CD4-positive, alpha-beta T cell (primary cell): Measurements from ENCODE around the gene PSMA7. TPM values are rescaled to one million over a fixed set of nuclear protein-coding genes. Genes with fewer than 3 reads are reported as not detected.
"Not testable (repeated sequence)": the region's sequence is repeated elsewhere in the genome, so short reads cannot be mapped to it uniquely, and the experiment has no call there.

ENCODE experiments used
- ATAC-seq: fragments of 200-7000 bp; cut with Tn5 transposase; one replicate; pipeline ENCODE4 v1.10.0; 2022; ENCODE audit warnings: mild to moderate bottlenecking; ENCODE audit not compliant: poor library complexity
- CTCF ChIA-PET: fragments of 350-600 bp; sonication (Branson Sonifier 250); formaldehyde crosslinking; loops from one replicate; lab custom pipeline; 2021; ENCODE audit warnings: antibody characterized with exemption, inconsistent platforms; lab: Charles Lee
- POLR2A ChIA-PET: fragments of 350-600 bp; sonication (Branson Sonifier 250); formaldehyde crosslinking; loops from one replicate; lab custom pipeline; 2021; ENCODE audit warnings: antibody characterized with exemption, inconsistent platforms; lab: Charles Lee
- DNase-seq, 14 experiments: peaks; one replicate each; pipeline ENCODE4 v3.0.0-alpha.2; 2013 to 2020; ENCODE audit warnings: mixed read lengths in 2 of 14
- H3K27ac ChIP-seq, 2 donors: one replicate each; pipeline versions ENCODE4 v1.5.1 to v1.7.0; 2013; ENCODE audit warnings: low read length in 2 of 2, low read depth in 1 of 2, mild to moderate bottlenecking in 1 of 2
- H3K27me3 ChIP-seq, 2 experiments: 1 replicate in 1 of 2; 2 replicates in 1 of 2; pipeline versions ENCODE4 v1.6.1 to v1.7.0; 2013; ENCODE audit warnings: low read length in 2 of 2, control low read depth in 1 of 2, mild to moderate bottlenecking in 1 of 2, moderate library complexity in 1 of 2; ENCODE audit not compliant: insufficient read depth in 2 of 2, control insufficient read depth in 1 of 2
- H3K36me3 ChIP-seq: one replicate; pipeline ENCODE4 v1.6.1; 2013; ENCODE audit warnings: low read length, control low read depth; ENCODE audit not compliant: insufficient read depth
- H3K4me1 ChIP-seq: one replicate; pipeline ENCODE4 v1.6.1; 2013; ENCODE audit warnings: low read length, control low read depth; ENCODE audit not compliant: insufficient read depth
- H3K4me3 ChIP-seq: one replicate; pipeline ENCODE4 v1.5.1; 2013; ENCODE audit warnings: mild to moderate bottlenecking, low read length, moderate library complexity
- H3K9me3 ChIP-seq, 2 experiments: 1 replicate in 1 of 2; 2 replicates in 1 of 2; pipeline versions ENCODE4 v1.6.1 to v1.7.0; 2013; ENCODE audit warnings: low read length in 2 of 2, mild to moderate bottlenecking in 2 of 2, control low read depth in 1 of 2, moderate library complexity in 1 of 2; ENCODE audit not compliant: control insufficient read depth in 1 of 2, insufficient read depth in 1 of 2
- H3K27ac Mint-ChIP-seq: one replicate; pipeline ENCODE4 v1.8.0; 2020; ENCODE audit warnings: mixed read lengths
- H3K27me3 Mint-ChIP-seq: one replicate; pipeline ENCODE4 v1.8.0; 2021; ENCODE audit warnings: mixed read lengths
- H3K36me3 Mint-ChIP-seq: one replicate; pipeline ENCODE4 v1.8.0; 2021; ENCODE audit warnings: low read depth, mixed read lengths
- H3K4me1 Mint-ChIP-seq: one replicate; pipeline ENCODE4 v1.8.0; 2021; ENCODE audit warnings: low read depth, mixed read lengths
- H3K4me3 Mint-ChIP-seq: one replicate; pipeline ENCODE4 v1.8.0; 2020; ENCODE audit warnings: mild to moderate bottlenecking, mixed read lengths
- H3K9me3 Mint-ChIP-seq: one replicate; pipeline ENCODE4 v1.8.0; 2020; ENCODE audit warnings: mixed read lengths
- CTCF ChIP-seq: fragments of 200-600 bp; IDR thresholded peaks from one replicate; pipeline ENCODE4 v1.8.0; 2022; ENCODE audit warnings: antibody characterized with exemption, mild to moderate bottlenecking
- intact Hi-C, 2 experiments: fragments of 100-400 bp; cut with DNase I in 1 of 2; cut with micrococcal nuclease in 1 of 2; formaldehyde crosslinking; loops; one replicate each; pipeline versions ENCODE4 v1.15.1 to v1.9.0; 2023 to 2025; cut with DNase I, micrococcal nuclease
- total RNA-seq, 174 experiments: library from RNA in 2 of 174; stranded (reverse) in 2 of 174; gene quantifications; one replicate each; pipeline ENCODE4 v1.2.3 and lab custom pipeline; 2021 to 2026

PSMA7 gene
- total RNA-seq, 2 experiments from 2014 or later: 150 to 158 TPM

DNA sequence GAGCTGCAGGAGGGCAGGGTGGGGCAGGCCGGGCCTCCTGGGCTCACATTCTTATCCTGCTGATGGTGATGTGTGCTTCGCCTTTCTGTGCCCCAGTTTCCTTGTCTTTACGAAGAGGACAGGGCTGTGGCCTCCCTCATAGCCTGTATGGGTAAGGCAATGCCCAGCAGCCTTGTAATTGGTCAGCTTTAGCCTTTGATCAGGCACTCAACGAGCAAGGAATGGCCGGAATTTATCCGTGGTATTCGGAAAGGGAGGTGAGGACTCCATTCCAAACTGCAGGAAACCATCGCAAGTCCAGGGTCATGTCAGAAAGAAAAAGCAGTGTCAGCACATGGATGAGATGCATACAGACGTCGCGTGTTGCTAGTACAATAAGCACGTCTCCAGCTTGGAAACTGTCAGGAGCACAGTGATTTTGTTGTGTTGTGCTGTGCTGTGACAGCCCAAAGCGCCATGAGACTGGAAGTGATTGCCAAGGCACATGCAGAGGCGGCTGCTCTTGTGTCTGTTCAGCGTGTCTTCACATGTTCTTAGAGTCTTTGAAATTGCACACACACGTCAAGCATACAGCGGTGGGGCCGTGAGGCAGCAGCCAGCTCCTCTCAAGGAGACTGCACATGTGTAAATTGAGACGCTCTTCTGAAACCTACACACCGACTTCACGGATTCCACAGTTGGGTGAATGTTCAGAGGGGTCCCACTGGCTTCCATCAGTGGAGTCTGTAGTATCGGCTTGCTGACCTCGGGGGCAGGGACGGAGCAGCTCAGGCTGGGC is 6.5 kb upstream of the PSMA7 start:
- CTCF ChIA-PET: no interaction called here
- H3K4me1 Mint-ChIP-seq: peaks cover 41% of the 10 kb centered on the region
- H3K27ac ChIP-seq: no peak overlapping the region

GRCh38 chr20:62148908-62149314 is 5.7 kb upstream of the PSMA7 start:
- Mint-ChIP-seq H3K36me3 (peaks cover 24% of the 10 kb centered on the region), H3K4me1 (peaks cover 43% of the 10 kb centered on the region), H3K4me3 (no peak overlapping the region), H3K27ac (no peak overlapping the region), H3K9me3 (no peaks in the 10 kb centered on the region), H3K27me3 (no peaks in the 10 kb centered on the region)
- H3K4me1 ChIP-seq: peaks cover 32% of the 10 kb centered on the region
- intact Hi-C loops: no loop called here
- ChIA-PET CTCF (no interaction called here), POLR2A (no interaction called here)
- no peaks in the 10 kb centered on the region for H3K27me3 ChIP-seq
- no peak for TF ChIP-seq CTCF
- H3K36me3 ChIP-seq: peaks cover 11% of the 10 kb centered on the region
- peaks cover 0 to 20% of the 10 kb centered on the region in 2 experiments for H3K9me3 ChIP-seq
- no peak overlapping the region for H3K4me3 ChIP-seq
- ATAC-seq (no peak), DNase-seq (no peak)
- no peak overlapping the region for H3K27ac ChIP-seq

More for the DNA sequence above, 6.5 kb upstream of the PSMA7 start:
- POLR2A ChIA-PET: interaction anchor here (1.0 kb wide), 1 partner anchor 83 kb away, joined by 3 read pairs; no protein-coding TSS in a partner anchor
- Mint-ChIP-seq H3K36me3 (peaks cover 24% of the 10 kb centered on the region), H3K9me3 (no peaks in the 10 kb centered on the region), H3K27ac (no peak overlapping the region), H3K27me3 (no peaks in the 10 kb centered on the region), H3K4me3 (no peak overlapping the region)
- Histone ChIP-seq H3K4me3 (no peak overlapping the region), H3K9me3 (peaks cover 0 to 20% of the 10 kb centered on the region in 2 experiments), H3K27me3 (no peaks in the 10 kb centered on the region), H3K4me1 (peaks cover 27% of the 10 kb centered on the region), H3K36me3 (peaks cover 14% of the 10 kb centered on the region)
- no peak for DNase-seq
- TF ChIP-seq CTCF: no peak
- intact Hi-C loops: no loop called here
- ATAC-seq: no peak

GRCh38 chr20:62148383-62148782 is 5.2 kb upstream of the PSMA7 start:
- DNase-seq, intact Hi-C loops, H3K4me3 Mint-ChIP-seq, H3K9me3 Mint-ChIP-seq, H3K36me3 ChIP-seq, H3K27me3 ChIP-seq, H3K4me3 ChIP-seq, H3K27ac Mint-ChIP-seq, H3K27me3 Mint-ChIP-seq, CTCF ChIA-PET, ATAC-seq, H3K27ac ChIP-seq: not testable (repeated sequence)
- Mint-ChIP-seq H3K36me3 (peaks cover 19% of the 10 kb centered on the region), H3K4me1 (peaks cover 41% of the 10 kb centered on the region)
- POLR2A ChIA-PET: interaction anchor here (1.0 kb wide), 1 partner anchor 26 kb away, joined by 3 read pairs; the partner anchor contains the start of gene LSM14B
- Histone ChIP-seq H3K4me1 (peaks cover 32% of the 10 kb centered on the region), H3K9me3 (peaks cover 0 to 17% of the 10 kb centered on the region in 2 experiments)
